ENCODE results near the gene FAR2.

DNA sequence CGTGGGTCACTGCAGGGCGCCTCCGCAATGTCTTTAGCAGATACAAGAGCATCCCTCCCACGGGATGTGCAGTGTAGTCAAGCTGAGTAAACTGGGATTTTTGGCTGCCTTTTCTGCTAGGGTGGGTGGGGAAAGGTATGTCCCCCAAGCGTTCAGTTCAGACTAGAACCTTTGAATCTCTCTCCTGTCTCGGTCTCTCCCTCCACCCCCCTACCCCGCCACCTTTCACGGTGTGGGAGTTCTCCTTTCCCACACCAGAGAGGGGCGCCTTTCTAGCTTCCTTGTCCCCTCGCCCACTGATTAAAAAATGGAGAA lies 525 bp upstream of the FAR2 start:
- TF ChIP-seq EZH2 (IDR thresholded peaks at IDR 0.05; ENCODE audit: insufficient read depth, poor library complexity, severe bottlenecking): no peak
- no peak for TF ChIP-seq EZH2phosphoT487 (IDR thresholded peaks at IDR 0.05; ENCODE audit: insufficient read depth, low read depth)
